GM12872 (cell line): ENCODE measurements around the gene ACAT2.

ENCODE experiments used
- TF ChIP-seq, protein P1 (sequence below): IDR thresholded peaks from 3 replicates; pipeline ENCODE4 v1.5.1; 2011; ENCODE audit warnings: low read depth, mild to moderate bottlenecking, low read length, moderate library complexity; ENCODE audit not compliant: insufficient read depth

ACAT2 gene

DNA sequence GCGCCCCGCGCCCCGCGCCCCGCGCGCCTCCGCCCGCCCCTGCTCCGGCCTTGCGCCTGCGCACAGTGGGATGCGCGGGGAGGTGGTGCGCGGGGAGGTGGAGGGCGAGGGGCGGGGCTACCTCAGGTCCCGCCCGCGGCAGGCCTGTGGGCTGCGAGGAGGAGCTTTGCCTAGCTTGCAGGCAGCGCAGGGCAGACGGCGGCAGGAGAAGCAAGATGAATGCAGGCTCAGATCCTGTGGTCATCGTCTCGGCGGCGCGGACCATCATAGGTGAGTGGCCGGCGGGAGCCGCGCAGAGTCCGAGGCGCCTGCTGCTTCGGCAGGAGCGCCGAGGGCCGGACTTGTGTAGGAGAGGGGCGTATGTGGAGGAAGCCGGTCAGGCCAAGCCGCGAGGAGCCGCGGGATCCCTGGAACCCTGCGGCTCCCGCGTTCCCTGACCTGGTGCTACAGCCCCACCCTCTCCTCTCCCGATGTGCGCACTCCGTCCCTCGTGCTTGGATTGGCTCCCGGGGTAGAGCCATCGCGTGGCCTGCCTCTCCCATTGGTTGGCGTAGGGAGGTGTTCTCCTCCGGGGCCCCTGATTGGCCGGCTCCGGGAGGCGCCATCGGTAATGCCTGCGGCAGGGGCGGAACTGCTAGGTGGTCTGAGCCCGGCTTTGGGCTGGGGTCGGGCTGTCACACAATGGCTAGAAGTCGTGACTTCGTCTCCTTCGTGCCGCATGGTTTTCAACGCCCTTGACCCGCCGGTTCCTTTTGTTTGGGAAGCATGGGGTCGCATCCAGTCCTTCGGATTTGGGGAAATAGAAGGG lies at the start of gene ACAT2:
Gene ACAT2, plus strand, starts transcription at position 173 of the 808 bp plus-strand sequence. Its CDS starts 43 bp downstream, at position 216.
- TF ChIP-seq, protein P1, sequence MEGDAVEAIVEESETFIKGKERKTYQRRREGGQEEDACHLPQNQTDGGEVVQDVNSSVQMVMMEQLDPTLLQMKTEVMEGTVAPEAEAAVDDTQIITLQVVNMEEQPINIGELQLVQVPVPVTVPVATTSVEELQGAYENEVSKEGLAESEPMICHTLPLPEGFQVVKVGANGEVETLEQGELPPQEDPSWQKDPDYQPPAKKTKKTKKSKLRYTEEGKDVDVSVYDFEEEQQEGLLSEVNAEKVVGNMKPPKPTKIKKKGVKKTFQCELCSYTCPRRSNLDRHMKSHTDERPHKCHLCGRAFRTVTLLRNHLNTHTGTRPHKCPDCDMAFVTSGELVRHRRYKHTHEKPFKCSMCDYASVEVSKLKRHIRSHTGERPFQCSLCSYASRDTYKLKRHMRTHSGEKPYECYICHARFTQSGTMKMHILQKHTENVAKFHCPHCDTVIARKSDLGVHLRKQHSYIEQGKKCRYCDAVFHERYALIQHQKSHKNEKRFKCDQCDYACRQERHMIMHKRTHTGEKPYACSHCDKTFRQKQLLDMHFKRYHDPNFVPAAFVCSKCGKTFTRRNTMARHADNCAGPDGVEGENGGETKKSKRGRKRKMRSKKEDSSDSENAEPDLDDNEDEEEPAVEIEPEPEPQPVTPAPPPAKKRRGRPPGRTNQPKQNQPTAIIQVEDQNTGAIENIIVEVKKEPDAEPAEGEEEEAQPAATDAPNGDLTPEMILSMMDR: no peak

DNA sequence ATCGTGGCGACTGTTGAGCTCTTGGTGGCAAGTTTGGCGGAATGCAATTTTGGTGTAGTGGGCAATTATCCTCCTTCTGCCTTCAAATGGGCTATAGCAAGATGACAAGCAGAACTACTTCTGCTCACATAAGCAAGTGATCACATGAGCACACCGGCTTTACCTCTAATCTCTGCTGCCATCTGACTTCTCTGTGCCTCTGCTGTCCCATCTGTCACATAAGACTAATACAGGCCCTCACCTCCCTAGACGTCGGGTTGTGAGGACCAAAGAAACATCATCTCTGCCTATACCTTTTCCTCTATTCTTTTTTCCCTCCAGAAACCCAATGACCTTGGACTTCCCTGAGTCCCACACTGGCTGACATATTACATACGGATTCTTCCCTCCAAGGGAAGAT lies 47.9 kb upstream of the ACAT2 start:
- TF ChIP-seq, protein P1: no peak

DNA sequence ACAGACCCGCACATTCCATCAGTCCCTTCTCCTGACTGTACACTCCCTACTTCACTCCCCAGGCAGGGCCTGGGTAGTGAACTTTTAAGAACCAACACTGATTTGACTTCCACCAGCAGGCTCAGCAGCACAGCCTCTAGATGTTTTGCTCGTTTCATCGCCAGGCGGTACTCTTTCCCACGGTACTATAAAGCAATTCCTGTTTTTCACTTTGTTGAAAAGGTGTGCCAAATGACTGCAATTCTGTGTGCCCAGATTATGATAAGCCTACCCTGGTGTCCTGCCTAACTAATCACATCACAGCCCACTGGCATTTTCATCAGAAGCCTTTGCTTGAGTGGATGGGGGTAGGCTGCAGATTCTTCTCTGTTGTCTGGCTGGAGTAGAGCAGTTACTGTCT lies 47.4 kb upstream of the ACAT2 start:
- TF ChIP-seq, protein P1: no peak

DNA sequence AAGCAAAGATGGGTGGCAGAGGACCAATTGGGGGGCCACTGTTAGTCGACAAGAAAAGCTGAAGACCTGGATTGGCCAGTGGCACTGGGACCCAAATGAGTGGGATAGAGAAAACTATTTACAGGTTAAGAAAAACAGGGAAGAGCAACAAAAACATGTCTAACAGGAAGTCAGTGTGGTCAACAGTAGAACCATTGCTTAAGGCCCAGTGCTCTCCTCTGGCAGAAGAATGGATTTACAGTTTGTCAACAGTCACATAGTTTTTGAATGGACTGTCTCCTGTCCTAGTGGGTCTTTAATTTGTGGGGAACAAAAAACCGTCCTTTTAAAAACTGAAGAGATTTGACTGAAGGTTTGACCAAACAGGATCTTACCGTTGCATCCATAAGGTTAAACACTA lies 46.7 kb upstream of the ACAT2 start:
- TF ChIP-seq, protein P1: no peak

DNA sequence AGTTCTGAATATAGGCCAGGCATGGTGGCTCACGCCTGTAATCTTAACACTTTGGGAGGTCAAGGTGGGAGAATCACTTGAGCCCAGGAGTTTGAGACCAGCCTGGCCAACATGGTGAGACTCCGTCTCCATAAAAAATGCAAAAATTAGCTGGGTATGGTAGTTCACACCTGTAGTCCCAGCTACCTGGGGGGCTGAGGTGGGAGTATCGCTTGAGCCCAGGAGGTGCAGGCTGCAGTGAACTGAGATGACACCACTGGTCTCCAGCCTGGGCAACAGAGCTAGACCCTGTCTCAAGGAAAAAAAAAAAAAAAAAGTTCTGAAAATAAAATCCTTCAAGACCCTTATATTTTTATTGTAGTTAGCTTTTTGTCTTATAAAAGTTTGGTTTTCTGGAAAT lies 46.2 kb upstream of the ACAT2 start:
- TF ChIP-seq, protein P1: no peak

DNA sequence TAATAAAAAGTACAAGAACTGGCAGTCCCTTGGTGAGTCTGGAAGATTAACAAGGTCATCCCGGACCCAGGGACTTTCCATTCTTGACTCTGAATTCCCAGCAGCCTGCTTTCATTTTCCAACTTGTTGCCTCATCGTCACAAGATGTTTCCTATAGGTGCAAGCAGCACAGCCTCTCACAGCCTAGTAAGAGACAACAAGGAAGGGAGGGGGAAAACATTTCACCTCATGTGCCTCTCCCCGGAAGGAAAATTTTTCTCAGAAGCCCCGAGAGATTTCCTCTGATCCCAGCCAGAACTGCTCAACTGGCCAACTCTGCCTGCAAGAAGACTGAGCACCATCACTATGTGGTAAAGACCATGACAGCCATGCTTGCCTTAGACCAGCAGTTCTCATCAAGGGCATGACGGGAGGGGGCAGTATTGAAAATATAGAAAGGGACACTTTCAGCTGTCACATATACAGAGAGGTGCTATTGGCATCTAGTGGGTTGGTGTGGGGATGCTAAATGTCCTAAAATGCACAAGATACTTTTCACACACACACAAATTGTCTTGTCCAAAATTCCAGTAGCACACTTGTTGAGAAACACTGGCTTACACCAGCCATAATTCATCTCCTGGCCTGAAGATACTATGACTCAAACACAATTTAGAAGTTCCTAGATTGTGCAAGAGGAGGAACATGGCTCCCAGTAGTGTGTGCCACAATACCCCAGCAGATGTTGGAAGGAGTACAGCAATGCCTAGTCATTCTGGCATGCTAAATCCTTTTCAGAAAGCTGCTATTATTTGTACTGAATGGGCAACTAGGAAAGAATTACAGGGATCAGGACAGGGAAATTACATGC lies 45.4 kb upstream of the ACAT2 start:
- TF ChIP-seq, protein P1: no peak

DNA sequence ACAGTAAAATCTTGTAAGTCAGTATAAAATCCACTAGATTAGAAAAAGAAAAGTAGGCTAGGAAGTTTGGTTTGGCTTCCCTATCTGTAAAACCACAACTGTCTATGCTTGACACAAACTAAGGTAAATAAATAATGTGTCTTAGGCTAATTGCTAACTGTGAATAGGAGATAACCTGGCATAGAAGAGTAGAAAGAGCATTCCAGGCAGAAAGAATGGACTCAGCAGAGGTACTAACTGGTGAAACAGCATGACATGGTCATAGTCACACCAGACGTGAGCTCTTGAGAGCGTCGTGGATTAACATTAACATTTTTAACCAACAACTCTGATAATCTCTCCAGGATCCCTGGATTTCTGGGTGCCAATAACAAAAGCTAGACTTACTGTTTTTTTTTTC lies 43.2 kb upstream of the ACAT2 start:
- TF ChIP-seq, protein P1: no peak
